Mesothelial cell of epicardium (in vitro differentiated cells): ENCODE measurements around the gene CRACR2A. TPM values are rescaled to one million over a fixed set of nuclear protein-coding genes. Genes with fewer than 3 reads are reported as not detected.

Experiments used
- DNase-seq, 2 experiments: peaks; one replicate each; pipeline ENCODE4 v3.0.0; 2021; ENCODE audit warnings: low spot score in 2 of 2; ENCODE audit not compliant: unreplicated experiment in 2 of 2
- H3K27ac Mint-ChIP-seq: 2 replicates; pipeline ENCODE4 v1.8.0; 2021; ENCODE audit warnings: mixed read lengths
- H3K27me3 Mint-ChIP-seq: 2 replicates; pipeline ENCODE4 v1.8.0; 2021; ENCODE audit warnings: low read depth, mixed read lengths
- H3K36me3 Mint-ChIP-seq: 2 replicates; pipeline ENCODE4 v1.8.0; 2021; ENCODE audit warnings: mixed read lengths
- H3K4me1 Mint-ChIP-seq: 2 replicates; pipeline ENCODE4 v1.8.0; 2021; ENCODE audit warnings: mixed read lengths
- H3K4me3 Mint-ChIP-seq: 2 replicates; pipeline ENCODE4 v1.8.0; 2021; ENCODE audit warnings: mild to moderate bottlenecking, moderate library complexity, mixed read lengths
- H3K9me3 Mint-ChIP-seq: 2 replicates; pipeline ENCODE4 v1.8.0; 2021; ENCODE audit warnings: mixed read lengths
- CTCF ChIP-seq: fragments of 200-600 bp; sonication (generic); IDR thresholded peaks from one replicate; pipeline ENCODE4 v1.5.0; 2021; ENCODE audit warnings: antibody characterized with exemption; ENCODE audit not compliant: unreplicated experiment
- total RNA-seq: library from RNA; stranded (reverse); gene quantifications from 3 replicates; pipeline ENCODE4 v1.2.1, GENCODE V29; 2021

Gene CRACR2A
- total RNA-seq, 1 donor from 2014 or later, result 1.0 TPM

DNA sequence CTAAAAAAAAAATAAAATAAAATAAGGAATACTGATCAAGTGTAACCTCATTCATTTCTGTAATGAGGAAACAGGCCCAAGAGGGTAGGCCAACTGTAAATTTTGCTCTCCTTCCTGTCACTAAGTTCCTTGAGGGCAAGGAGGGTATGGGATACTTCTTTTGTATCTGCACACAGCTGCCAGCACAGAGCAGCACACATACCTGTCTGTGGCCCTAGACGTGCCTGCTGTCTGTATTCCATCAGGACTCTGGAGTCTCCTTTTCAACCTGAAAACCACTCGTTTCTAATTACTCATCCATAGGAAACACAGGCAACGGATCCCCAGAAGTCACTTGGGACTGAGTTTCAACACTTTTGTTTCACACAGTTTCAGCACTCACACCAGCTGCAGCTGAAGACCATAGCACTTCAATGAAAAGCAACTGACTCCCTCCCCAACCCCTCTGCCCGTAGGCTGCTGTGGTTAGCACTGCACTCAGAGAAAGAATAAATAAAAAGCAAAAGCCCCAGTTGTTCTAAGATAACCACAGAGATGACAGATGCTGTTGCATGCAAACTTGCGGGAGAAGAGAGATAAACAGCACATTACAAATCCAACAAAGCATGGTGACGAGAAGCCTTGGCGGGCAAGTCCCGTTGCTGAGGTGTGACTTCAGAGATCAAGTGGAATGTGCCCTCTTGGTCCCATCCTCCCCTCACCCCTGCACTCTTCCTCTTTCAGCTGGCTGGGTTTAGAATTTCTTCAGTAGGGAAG lies 24.9 kb downstream of the CRACR2A start:
- Mint-ChIP-seq H3K36me3 (no peaks in the 10 kb centered on the region), H3K4me1 (no peaks in the 10 kb centered on the region), H3K4me3 (no peak overlapping the region), H3K27me3 (peaks cover 4% of the 10 kb centered on the region), H3K27ac (no peak overlapping the region), H3K9me3 (no peaks in the 10 kb centered on the region)
- DNase-seq, result no peak
- no peak for TF ChIP-seq CTCF

GRCh38 chr12:3727354-3727753 lies 25.6 kb downstream of the CRACR2A start:
- Mint-ChIP-seq H3K4me3 (no peak overlapping the region), H3K27me3 (peaks cover 7% of the 10 kb centered on the region), H3K27ac (no peak overlapping the region), H3K4me1 (no peaks in the 10 kb centered on the region), H3K36me3 (no peaks in the 10 kb centered on the region), H3K9me3 (no peaks in the 10 kb centered on the region)
- no peak for TF ChIP-seq CTCF
- DNase-seq, result no peak

- no peak overlapping the region for H3K4me3 Mint-ChIP-seq
- DNase-seq, result no peak
- no peaks in the 10 kb centered on the region for H3K4me1 Mint-ChIP-seq
- no peak overlapping the region for H3K27ac Mint-ChIP-seq
- no peaks in the 10 kb centered on the region for H3K36me3 Mint-ChIP-seq
- no peak for TF ChIP-seq CTCF
- no peaks in the 10 kb centered on the region for H3K9me3 Mint-ChIP-seq
- H3K27me3 Mint-ChIP-seq, result peaks cover 6% of the 10 kb centered on the region
These were observed 26.5 kb downstream of the CRACR2A start for GRCh38 chr12:3726456-3726855.

GRCh38 chr12:3725388-3726115 lies 27.4 kb downstream of the CRACR2A start:
- DNase-seq, result no peak

More at GRCh38 chr12:3725388-3726115, 27.4 kb downstream of the CRACR2A start:
- no peak for TF ChIP-seq CTCF
- Mint-ChIP-seq H3K4me1 (no peaks in the 10 kb centered on the region), H3K9me3 (no peaks in the 10 kb centered on the region), H3K27me3 (peaks cover 12% of the 10 kb centered on the region), H3K27ac (no peak overlapping the region), H3K4me3 (no peak overlapping the region), H3K36me3 (no peaks in the 10 kb centered on the region)
